HepG2 (cell line): ENCODE measurements around the gene MED20. TPM values are rescaled to one million over a fixed set of nuclear protein-coding genes. Genes with fewer than 3 reads are reported as not detected.
A peak's percentile ranks its signal among the peaks of the same experiment; 100 is the strongest.

Source experiments
- ATF3 ChIP-seq: sonication (generic); formaldehyde crosslinking; IDR thresholded peaks from 2 replicates; pipeline ENCODE4 v1.4.0; 2020; ENCODE audit warnings: missing genetic modification reagents
- ATM ChIP-seq: fragments of 450-650 bp; IDR thresholded peaks from 2 replicates; pipeline ENCODE4 v1.7.1; 2017; ENCODE audit warnings: mild to moderate bottlenecking, borderline replicate concordance
- DNMT1 ChIP-seq: sonication (generic); formaldehyde crosslinking; IDR thresholded peaks from 2 replicates; pipeline ENCODE4 v1.5.1; 2020; ENCODE audit warnings: mild to moderate bottlenecking, missing genetic modification reagents
- MYNN ChIP-seq: sonication (generic); formaldehyde crosslinking; IDR thresholded peaks from 2 replicates; pipeline ENCODE4 v1.4.0; 2020; ENCODE audit warnings: mild to moderate bottlenecking, low read depth, missing genetic modification reagents
- NR2F1 ChIP-seq, 2 experiments: fragments of 450-650 bp in 1 of 2; formaldehyde crosslinking in 1 of 2; IDR thresholded peaks; 2 replicates each; pipeline versions ENCODE4 v1.5.0 to v1.6.1; 2016 to 2020; ENCODE audit warnings: mild to moderate bottlenecking in 1 of 2, missing compliant biosample characterization in 1 of 2, missing genetic modification reagents in 1 of 2, moderate library complexity in 1 of 2
- RAD51 ChIP-seq: fragments of 450-650 bp; IDR thresholded peaks from 2 replicates; pipeline ENCODE4 v1.6.1; 2016; ENCODE audit warnings: borderline replicate concordance
- RARG ChIP-seq: sonication (generic); formaldehyde crosslinking; IDR thresholded peaks from 2 replicates; pipeline ENCODE4 v1.4.0; 2020; ENCODE audit warnings: low read depth, mild to moderate bottlenecking, missing genetic modification reagents
- RBAK ChIP-seq: sonication (generic); formaldehyde crosslinking; IDR thresholded peaks from 2 replicates; pipeline ENCODE4 v1.5.1; 2020; ENCODE audit warnings: mild to moderate bottlenecking, missing genetic modification reagents
- RCOR2 ChIP-seq: IDR thresholded peaks from 2 replicates; pipeline ENCODE4 v1.6.1; 2016; ENCODE audit warnings: missing biosample characterization, missing genetic modification reagents
- SIN3A ChIP-seq: IDR thresholded peaks from 2 replicates; pipeline ENCODE4 v1.6.1; 2011; ENCODE audit warnings: low read depth, mild to moderate bottlenecking, control low read depth, low read length, borderline replicate concordance
- SOX6 ChIP-seq, 2 experiments: fragments of 450-650 bp in 1 of 2; sonication (generic) in 1 of 2; formaldehyde crosslinking in 1 of 2; IDR thresholded peaks; 2 replicates each; pipeline versions ENCODE4 v1.4.0 to v1.6.1; 2017 to 2020; ENCODE audit warnings: antibody characterized with exemption in 1 of 2, mild to moderate bottlenecking in 1 of 2, missing genetic modification reagents in 1 of 2
- TBX3 ChIP-seq: fragments of 450-650 bp; IDR thresholded peaks from 2 replicates; pipeline ENCODE4 v1.6.1; 2017; ENCODE audit warnings: antibody characterized with exemption, mild to moderate bottlenecking, inconsistent platforms, borderline replicate concordance
- THYN1 ChIP-seq: sonication (generic); formaldehyde crosslinking; IDR thresholded peaks from 2 replicates; pipeline ENCODE4 v1.8.1; 2023; ENCODE audit warnings: low read depth, mild to moderate bottlenecking, moderate library complexity, missing genetic modification reagents, borderline replicate concordance
- ZFYVE20 ChIP-seq: sonication (generic); formaldehyde crosslinking; IDR thresholded peaks from 2 replicates; pipeline ENCODE4 v1.8.0; 2023; ENCODE audit warnings: low read depth, mild to moderate bottlenecking, moderate library complexity, missing genetic modification reagents, borderline replicate concordance
- ZNF18 ChIP-seq: sonication (generic); formaldehyde crosslinking; IDR thresholded peaks from 2 replicates; pipeline ENCODE4 v1.8.0; 2022; ENCODE audit warnings: mild to moderate bottlenecking, missing genetic modification reagents; ENCODE audit not compliant: insufficient replicate concordance
- ZNF230 ChIP-seq: sonication (generic); formaldehyde crosslinking; IDR thresholded peaks from 2 replicates; pipeline ENCODE4 v1.4.0; 2020; ENCODE audit warnings: mild to moderate bottlenecking, missing genetic modification reagents
- ZNF468 ChIP-seq: sonication (generic); formaldehyde crosslinking; IDR thresholded peaks from 2 replicates; pipeline ENCODE4 v1.8.0; 2022; ENCODE audit warnings: mild to moderate bottlenecking, moderate library complexity, missing genetic modification reagents
- polyA plus RNA-seq, 8 experiments: library from polyadenylated mRNA; depleted of rRNA in 3 of 8; stranded (reverse) in 7 of 8; unstranded in 1 of 8; fragments of >200 nt; fragmentation: Illumina TruSeq in 4 of 8; extraction: Trizol in 4 of 8; gene quantifications; 2 replicates each; pipeline versions ENCODE4 v1.2.1 to v1.2.3, GENCODE V29; 2011 to 2016; ENCODE audit warnings: low read depth in 4 of 8, missing spikeins in 1 of 8, mixed read lengths in 1 of 8; ENCODE audit not compliant: insufficient read depth in 1 of 8
- total RNA-seq, 5 experiments: library from RNA; depleted of rRNA; stranded (reverse); fragments of >200 nt; fragmentation: Illumina TruSeq; extraction: Trizol; gene quantifications; 2 replicates each; pipeline ENCODE4 v1.2.3, GENCODE V29; 2016; ENCODE audit warnings: low read depth in 1 of 5
- TF ChIP-seq, protein P1 (sequence below): sonication (generic); formaldehyde crosslinking; IDR thresholded peaks from 2 replicates; pipeline ENCODE4 v1.4.0; 2020; ENCODE audit warnings: mild to moderate bottlenecking, low read depth, missing genetic modification reagents
- TF ChIP-seq, protein P2 (sequence below): sonication (generic); formaldehyde crosslinking; IDR thresholded peaks from 2 replicates; pipeline ENCODE4 v1.4.0; 2020; ENCODE audit warnings: missing genetic modification reagents, borderline replicate concordance

Gene MED20
- total and polyA plus RNA-seq, 2 of the 13 experiments (the other 11 are each of a cell fraction or from before 2014, with no cell fraction given): 28.1 to 41.1 TPM

GRCh38 chr6:41895300-41896233 is 25.4 kb downstream of the MED20 start, which contains the start of gene USP49 (continued):
- TF ChIP-seq ZNF468 (CRISPR knock-in tag) (no peak), NR2F1 (CRISPR knock-in tag; IDR thresholded peaks at IDR 0.05) (peak; percentile 22 to 31; a peak in 2 of 4 replicates), ZFYVE20 (CRISPR knock-in tag) (no peak), RCOR2 (CRISPR knock-in tag) (no peak), MYNN (CRISPR knock-in tag) (no peak), RARG (CRISPR knock-in tag) (no peak), ZNF230 (CRISPR knock-in tag) (peak; percentile 78; the same call in 1 of the 2 replicates), RBAK (CRISPR knock-in tag) (peak; percentile 62), SOX6 (IDR thresholded peaks at IDR 0.05) (no peak), SOX6 (CRISPR knock-in tag; IDR thresholded peaks at IDR 0.05) (peak; percentile 9; the same call in 1 of the 2 replicates), THYN1 (CRISPR knock-in tag) (no peak), ATM (no peak), ZNF18 (CRISPR knock-in tag) (no peak), ATF3 (no peak), TBX3 (peak; percentile 38; the same call in 1 of the 2 replicates), RAD51 (no peak), DNMT1 (CRISPR knock-in tag) (no peak), SIN3A (peak; percentile 36; the same call in 1 of the 2 replicates)
- TF ChIP-seq, protein P1, sequence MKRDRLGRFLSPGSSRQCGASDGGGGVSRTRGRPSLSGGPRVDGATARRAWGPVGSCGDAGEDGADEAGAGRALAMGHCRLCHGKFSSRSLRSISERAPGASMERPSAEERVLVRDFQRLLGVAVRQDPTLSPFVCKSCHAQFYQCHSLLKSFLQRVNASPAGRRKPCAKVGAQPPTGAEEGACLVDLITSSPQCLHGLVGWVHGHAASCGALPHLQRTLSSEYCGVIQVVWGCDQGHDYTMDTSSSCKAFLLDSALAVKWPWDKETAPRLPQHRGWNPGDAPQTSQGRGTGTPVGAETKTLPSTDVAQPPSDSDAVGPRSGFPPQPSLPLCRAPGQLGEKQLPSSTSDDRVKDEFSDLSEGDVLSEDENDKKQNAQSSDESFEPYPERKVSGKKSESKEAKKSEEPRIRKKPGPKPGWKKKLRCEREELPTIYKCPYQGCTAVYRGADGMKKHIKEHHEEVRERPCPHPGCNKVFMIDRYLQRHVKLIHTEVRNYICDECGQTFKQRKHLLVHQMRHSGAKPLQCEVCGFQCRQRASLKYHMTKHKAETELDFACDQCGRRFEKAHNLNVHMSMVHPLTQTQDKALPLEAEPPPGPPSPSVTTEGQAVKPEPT (CRISPR knock-in tag): no peak
- TF ChIP-seq, protein P2, sequence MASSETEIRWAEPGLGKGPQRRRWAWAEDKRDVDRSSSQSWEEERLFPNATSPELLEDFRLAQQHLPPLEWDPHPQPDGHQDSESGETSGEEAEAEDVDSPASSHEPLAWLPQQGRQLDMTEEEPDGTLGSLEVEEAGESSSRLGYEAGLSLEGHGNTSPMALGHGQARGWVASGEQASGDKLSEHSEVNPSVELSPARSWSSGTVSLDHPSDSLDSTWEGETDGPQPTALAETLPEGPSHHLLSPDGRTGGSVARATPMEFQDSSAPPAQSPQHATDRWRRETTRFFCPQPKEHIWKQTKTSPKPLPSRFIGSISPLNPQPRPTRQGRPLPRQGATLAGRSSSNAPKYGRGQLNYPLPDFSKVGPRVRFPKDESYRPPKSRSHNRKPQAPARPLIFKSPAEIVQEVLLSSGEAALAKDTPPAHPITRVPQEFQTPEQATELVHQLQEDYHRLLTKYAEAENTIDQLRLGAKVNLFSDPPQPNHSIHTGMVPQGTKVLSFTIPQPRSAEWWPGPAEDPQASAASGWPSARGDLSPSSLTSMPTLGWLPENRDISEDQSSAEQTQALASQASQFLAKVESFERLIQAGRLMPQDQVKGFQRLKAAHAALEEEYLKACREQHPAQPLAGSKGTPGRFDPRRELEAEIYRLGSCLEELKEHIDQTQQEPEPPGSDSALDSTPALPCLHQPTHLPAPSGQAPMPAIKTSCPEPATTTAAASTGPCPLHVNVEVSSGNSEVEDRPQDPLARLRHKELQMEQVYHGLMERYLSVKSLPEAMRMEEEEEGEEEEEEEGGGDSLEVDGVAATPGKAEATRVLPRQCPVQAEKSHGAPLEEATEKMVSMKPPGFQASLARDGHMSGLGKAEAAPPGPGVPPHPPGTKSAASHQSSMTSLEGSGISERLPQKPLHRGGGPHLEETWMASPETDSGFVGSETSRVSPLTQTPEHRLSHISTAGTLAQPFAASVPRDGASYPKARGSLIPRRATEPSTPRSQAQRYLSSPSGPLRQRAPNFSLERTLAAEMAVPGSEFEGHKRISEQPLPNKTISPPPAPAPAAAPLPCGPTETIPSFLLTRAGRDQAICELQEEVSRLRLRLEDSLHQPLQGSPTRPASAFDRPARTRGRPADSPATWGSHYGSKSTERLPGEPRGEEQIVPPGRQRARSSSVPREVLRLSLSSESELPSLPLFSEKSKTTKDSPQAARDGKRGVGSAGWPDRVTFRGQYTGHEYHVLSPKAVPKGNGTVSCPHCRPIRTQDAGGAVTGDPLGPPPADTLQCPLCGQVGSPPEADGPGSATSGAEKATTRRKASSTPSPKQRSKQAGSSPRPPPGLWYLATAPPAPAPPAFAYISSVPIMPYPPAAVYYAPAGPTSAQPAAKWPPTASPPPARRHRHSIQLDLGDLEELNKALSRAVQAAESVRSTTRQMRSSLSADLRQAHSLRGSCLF (CRISPR knock-in tag): no peak
